GM19438 (cell line): ENCODE measurements around the gene TASP1.

Experiments
- ATAC-seq: cut with Tn5 transposase; IDR thresholded peaks from one replicate; pipeline ENCODE4 v1.9.1; 2021; ENCODE audit warnings: low read depth; ENCODE audit not compliant: unreplicated experiment

The TASP1 gene

GRCh38 chr20:13449868-13450434, 188.8 kb downstream of the TASP1 start:
- no peak for ATAC-seq

DNA sequence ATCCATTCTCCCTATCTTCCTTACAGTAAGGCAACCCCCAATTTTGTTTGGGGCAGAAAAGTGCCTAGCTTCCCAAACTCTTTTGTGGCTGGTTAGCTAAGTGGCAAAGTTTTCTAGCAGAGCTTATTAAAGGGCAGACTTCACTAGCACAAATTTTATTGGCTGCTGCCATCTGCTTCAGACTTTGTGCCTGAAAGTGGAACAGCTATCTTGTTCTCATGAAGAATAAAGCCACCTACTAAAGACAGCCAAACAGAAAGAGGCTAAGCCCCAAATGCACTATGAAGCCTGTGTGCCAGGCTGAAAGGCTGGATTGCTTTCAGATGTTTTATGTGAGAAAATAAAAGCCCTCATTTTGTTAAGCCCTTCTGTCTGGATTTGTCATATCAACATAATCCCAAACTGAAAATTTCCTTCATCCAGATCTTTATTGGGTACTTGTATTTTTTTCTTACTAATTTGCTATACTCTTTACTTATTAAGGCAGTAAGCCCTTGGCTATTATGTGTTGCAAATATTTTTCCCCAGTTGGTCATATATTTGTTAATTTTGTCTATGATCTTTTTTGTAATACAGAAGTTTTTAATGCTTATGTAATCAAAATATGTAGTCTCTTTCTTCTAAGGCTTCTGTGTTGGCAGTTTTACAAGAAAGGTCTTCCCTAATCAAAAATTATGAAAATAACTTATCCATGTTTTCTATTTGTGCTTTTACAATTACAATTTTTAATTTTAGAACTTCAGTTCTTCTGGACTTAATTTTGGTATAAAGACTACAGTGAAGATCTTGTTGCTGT, 191.1 kb downstream of the TASP1 start:
- ATAC-seq = no peak

DNA sequence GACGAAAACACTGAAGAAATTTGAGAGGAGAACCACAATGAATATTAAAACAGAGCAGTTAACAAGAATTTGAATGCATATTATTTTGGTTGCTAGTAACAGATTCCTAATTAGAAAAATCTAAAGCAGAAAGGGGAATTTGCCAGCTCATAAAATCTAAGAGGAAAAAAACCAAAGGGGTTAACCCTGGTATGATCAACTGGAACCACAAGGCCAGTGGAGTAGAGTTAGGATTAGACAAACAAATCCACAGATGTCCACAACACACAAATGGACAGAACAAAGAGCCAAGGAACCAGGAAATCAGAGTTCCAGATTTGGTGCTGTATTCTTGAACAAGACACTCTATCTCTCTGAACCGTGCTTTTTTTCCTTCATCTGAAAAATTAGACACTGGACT, 195.0 kb downstream of the TASP1 start:
- ATAC-seq = no peak

DNA sequence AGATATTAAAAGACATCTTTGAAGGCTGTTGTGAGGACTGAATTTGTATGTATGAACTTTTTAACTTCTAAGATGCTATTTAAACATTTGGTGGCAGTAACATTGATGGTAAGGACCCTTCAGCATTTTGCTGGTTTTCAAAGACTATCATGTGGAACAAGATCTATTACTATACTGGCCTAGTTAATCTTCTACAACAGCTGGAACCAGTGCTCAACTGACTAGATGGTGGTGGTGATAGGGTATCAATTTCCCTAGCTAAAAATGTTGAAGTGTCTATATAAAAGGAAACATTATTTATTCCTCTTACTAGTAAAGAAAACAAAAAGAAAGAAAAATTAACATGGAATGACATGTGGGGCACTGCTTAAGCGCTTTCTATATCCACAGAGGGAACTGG, 195.7 kb downstream of the TASP1 start:
- ATAC-seq = no peak

- ATAC-seq = no peak
These were observed 197.3 kb downstream of the TASP1 start for GRCh38 chr20:13441388-13441787.

DNA sequence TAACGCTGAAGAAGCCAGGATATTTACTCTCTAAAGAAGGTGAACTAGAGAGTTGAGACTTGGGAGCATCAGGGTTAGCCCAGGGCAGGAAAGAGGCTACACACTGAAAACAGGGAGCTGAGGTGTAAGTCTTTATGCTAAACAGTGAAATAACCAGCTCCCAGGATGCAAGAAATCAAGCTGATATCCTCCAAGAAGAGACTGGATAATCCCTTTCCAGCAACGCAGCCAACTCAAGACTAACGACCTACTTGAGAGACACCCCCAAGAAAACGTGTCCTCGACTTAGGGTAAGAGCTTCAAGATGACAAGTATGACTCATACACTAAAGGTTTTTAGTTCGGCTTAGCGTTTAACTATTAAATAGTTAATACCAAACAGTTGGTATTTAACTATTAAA, 202.2 kb downstream of the TASP1 start:
- no peak for ATAC-seq

- no peak for ATAC-seq
These were observed 206.6 kb downstream of the TASP1 start for GRCh38 chr20:13432126-13432525.

DNA sequence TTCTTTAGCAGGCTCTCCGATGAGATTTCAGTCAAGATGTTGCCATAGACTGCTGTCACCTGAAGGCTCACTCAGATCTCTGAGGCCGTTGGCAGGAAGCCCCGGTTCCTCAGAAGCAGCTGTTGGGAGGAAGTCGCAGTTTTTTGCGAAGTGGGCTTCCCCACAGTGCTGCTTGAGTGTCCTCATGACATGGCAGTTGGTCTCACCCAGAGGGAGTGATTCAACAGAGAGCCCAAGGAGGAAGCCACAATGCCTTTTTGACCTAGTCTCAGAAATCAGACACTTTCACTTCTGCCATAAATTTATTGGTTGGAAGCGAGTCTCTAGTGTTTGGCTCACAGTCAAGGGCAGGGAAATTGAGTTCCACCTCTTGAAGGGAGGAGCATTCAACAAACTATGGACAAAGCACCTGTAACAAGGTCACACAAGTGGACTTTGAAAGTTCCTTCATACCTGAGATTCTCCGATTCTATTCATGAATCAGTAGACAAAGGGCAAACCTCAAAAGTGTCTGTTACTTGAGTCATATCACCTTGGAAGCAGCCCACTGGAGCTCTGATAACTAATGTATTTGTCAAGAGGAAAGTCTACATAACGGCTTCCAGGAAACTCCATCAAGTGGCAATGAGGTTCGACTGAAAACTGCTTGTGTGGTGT, 208.3 kb downstream of the TASP1 start:
- no peak for ATAC-seq

DNA sequence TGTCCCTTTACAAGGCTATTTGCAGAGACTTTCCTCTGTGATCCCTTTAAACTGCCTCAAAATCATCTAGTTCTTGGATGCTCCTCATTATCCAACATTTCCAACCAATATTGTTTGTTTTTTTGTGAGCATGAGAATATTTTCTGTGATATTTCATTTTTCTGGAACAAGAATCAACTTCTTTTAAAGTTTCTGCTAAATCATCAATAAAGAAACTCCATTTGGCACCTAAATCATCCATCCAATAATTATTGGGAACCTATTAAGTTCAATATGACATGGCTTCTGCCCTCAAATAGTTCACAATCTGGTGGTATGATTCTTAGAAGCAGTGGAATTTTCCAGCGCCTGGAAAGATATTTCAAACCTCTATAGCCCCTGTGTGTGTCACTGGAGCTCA, 210.0 kb downstream of the TASP1 start:
- no peak for ATAC-seq

GRCh38 chr20:13426870-13427269, 211.9 kb downstream of the TASP1 start:
- no peak for ATAC-seq

DNA sequence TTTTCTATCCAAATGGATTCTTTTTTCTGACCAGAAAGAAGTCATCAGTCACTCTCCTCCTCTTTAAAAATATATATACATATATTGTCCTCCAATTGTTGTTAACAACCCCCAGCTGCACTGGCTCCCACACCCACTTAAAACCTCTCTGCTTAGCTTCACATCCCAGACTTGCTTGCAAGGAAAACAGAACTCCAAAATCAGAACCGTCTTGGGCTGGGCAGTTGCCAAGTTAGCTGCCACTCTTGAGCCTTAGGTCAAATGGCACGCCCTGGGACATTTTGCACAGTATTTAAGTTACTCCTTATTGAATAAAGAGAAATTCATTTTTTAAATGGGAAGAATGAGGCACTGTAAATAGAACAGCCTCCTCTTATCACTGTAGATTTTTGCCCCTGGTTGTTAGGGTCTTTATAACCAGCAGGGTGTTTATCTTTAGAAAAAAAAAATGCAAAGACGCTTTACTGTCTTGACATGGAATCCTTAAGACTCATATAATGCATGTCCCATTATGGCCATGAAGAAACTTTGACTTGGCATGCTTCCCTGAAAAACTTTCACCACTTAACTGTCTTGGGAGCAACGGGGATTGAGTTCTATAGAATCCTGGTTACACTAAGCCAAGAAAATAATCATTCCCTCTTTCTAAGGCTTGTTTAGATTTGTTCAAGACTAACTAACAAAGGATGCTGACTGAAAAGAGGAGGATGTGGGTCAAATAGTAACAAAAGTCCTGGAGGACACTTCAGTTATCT, 213.2 kb downstream of the TASP1 start:
- ATAC-seq = no peak

DNA sequence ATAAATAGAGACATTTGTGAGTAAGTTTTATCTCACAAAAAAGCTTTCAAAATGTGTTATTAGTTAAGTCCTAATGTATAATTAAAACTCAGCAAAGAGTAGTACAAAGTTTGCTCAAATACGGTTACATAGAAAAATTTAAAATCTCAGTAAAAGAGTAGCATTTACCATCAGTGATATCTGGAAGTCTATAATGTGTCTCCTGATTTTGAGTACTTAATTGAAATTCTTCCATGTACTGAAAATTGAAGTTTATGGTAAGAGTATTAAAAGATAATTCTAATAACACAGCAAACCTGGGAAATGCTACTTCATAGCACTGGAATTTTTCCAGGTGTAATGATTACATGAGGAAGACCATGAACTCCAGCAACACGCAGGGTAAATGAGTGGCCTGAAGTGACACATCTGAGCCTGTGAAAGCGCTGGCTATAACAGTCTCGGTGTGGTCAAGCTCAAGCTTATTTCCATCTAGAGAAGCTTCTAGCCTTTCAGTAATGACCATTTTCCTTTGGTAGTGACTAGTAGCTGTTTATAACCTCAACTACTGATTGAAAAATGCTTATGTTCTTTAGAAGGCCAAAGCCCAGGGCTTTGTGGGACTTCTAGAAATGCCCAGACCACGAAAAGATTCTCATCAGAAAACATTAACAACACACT, 214.4 kb downstream of the TASP1 start:
- ATAC-seq = no peak

DNA sequence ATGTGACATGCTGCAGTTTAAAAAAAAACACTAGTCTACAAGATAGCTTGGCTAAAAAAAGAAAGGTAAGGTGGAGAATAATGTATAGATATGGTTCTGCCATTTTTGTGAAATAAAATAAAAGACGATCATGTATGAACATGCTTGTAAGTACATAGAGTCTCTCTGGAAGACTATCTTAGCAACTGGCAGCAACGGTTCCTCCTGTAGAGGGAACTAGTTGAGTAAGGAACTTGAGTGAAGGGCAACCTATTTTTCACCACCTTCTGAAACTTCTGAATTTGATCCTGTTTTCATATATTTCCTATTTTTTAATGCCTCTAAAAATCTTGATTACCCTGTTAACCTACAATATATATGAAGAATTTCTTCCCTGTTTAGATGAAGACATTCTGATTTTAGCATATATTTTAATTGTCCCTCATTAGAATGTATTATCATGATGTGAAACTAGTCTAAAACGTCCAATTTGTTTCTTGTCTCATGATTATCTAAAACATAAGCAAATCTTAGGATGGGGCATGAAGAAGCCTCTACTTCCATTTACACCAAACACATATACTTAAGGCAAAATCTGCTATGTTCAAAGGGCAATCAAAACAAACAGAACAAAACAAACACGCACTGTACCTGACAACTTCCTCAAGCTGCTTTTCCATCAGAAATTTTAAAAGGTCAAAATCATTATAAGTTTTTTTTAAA, 215.1 kb downstream of the TASP1 start:
- no peak for ATAC-seq

- no peak for ATAC-seq
These were observed 216.1 kb downstream of the TASP1 start for GRCh38 chr20:13422637-13423036.

GRCh38 chr20:13420625-13421024, 218.1 kb downstream of the TASP1 start:
- ATAC-seq = no peak

DNA sequence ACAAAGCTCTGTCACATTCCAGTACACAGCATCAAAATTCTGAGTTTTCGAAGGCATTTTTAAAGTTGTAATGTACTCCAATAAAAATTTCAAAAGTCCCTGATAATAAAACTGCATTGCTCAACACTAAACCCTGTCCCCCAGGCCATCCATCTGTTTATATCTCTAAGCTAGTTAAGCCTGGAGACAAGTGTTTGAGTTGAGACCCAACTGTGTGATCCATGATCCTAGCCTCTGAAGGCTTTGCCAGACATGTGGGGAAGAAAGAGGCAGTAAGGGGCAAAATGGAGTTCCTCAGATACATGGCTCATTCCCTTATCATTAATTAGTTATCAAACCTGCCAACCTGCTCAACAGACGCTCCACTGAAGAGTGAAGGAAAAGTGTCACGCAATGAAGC, 219.3 kb downstream of the TASP1 start:
- ATAC-seq = no peak

GRCh38 chr20:13418263-13419229, 220.2 kb downstream of the TASP1 start:
- no peak for ATAC-seq

DNA sequence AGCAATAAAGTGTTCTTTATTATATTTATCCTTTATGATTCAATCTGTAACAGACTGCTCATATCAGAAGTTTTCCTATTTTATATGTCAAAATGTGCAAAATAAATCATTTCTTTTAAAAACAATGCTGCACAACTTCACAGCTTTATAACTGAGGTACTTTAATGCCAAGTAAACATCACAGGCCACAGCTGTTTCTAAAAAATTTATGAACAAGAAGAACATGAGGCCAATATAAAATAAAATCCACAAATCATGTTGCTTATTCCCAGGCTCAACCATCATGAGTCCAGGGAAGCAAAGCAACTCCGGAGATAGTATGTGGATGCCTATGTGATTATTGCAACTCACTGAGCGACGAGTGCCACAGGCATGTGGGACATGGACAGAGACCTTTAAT, 222.2 kb downstream of the TASP1 start:
- ATAC-seq = no peak
